NCI-H187 (cell line): ENCODE results near the gene PPAT.

ENCODE experiments used
- DNase-seq, 2 experiments: peaks; one replicate each; lab custom pipeline; 2025; lab: John Stamatoyannopoulos, UW

Gene PPAT

DNA sequence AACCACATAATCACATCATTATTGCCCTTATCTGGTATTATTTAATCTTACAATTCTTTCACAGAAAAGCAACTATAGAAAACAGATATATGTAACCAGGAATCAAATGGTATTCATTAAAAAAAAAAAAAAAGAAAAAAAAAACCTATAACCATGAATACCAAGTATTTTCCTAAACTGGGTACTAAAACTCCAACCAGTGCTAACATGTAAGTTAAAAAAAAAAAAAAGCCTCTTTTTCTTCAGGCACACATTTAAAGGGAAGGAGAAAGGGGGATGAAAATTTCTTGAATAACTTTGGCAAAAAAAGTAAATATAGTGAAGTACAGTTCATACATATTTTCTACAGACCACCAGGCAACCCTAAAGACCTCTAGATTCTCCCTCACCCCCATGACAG lies 2.1 kb downstream of the PPAT start:
- DNase-seq: no peak

DNA sequence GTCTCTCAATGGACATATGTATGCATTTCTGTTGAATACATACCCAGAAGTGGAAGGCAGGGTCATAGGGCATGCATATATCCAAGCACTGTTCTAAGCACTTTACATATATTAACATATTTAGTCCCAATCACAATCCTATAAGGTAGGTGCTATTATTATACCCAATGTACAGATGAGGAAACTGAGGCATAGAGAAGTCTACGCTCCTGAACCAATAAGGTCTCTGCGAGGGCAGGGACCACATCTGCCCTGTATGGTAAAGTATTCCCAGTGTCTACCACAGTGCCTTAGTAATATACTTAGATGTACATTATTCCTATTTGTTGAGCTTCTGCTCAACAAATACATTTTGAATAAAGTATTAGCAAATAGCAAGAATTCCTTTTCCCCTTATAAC lies 5.2 kb downstream of the PPAT start:
- no peak for DNase-seq

DNA sequence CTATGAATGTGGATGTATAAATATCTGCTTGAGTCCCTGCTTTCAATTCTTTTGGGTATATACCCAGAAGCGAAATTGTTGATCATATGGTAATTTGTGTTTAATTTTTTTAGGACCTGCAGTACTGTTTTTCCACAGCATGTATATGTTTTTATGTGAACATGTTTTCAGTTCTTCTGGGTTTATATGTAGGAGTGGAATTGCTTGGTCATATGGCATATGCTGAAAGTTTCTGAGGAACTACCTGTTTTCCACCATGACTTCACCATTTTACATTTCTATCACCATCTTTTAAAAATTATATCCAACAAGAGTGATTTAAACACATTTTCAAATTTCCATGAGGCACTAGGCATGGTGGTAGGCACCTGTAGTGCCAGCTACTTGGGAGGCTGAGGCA lies 8.2 kb downstream of the PPAT start:
- no peak for DNase-seq

DNA sequence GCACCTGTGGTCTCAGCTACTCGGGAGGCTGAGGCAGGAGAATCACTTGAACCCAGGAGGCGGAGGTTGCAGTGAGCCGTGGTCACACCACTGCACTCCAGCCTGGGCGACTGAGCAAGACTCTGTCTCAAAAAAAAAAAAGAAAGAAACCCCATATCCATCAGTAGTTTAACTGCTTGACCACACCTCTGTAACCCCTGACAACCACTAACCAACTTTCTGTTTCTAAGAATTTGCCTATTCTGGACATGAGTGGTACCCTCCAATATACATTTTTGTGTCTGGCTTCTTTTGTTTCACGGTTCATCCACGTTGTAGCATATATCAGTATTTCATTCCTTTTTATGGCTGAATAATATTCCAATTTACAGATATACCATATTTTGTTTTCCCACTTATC lies 9.1 kb downstream of the PPAT start:
- no peak for DNase-seq

DNA sequence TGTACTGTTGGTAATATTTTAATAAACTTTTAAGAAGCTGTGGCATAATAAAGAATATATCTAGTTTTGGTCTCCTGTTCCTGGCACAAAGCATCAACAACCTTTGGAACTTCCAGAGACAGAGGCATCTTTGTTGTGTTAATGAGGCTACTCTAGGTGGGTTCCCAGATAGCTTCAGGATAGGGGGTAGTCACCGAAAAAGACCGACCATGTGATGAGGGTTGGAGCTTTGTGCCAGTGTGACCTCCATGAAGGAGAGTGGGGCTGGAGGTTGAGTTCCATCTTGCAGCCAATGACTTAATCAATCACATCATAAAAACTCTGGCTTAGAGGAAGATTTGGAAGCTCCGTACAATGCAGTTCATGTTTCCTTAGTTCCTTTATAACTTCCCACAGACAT lies 9.9 kb downstream of the PPAT start:
- no peak for DNase-seq

DNA sequence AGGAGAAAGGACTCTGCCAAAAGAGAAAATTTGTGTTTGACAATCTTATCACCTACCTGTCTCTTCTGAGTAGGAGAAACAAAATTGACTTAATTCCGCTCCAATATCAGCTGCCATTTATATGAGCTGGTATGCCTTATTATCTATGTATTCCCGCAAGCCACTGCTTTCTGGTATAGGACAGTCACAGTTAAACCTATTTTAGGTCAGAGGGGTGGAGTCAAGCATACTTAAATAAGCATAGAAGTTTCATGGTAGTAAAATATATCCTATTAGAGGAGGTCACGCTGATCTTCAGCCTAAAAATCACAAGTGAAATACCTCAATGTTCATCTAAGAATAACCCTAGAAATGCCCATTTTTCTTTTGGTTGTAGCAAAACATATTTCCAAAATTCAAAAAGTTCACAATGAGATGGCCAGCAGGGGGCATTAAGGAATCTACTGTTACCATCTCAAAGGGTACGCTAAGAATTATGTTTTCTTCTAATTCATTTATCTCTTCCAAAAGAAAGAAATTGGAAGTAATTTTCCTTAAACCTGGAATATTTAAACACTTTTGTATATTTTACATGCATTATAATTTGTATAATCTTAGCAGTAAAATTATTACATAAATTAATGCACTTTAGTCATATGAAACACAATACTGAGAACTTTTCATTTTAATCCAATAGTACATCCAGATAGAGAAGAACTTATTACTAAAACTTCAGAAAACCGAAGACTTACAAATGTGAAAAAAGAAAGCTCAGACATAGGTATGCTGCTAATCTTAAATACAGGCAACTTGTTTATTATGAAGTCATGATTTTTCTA lies 10.5 kb downstream of the PPAT start:
- DNase-seq: no peak

DNA sequence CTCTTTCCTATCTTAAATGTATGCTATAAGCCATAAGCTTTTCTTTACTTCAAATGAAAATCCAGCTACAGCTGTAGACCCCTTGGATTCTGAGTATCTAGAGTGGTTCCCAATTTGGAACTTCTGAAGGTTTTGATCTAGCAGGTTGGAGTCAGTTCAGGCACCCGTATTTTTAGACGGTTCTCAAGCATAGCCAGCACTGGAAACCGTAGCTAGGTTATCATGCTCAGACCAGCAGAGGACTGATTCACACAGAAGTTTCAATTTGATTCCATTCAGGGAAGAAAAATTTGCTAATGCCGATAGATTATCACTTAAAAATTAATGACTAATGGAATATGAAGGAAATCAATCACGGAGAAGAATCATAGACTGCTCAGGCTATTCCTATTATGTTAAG lies 11.2 kb downstream of the PPAT start:
- DNase-seq: no peak

DNA sequence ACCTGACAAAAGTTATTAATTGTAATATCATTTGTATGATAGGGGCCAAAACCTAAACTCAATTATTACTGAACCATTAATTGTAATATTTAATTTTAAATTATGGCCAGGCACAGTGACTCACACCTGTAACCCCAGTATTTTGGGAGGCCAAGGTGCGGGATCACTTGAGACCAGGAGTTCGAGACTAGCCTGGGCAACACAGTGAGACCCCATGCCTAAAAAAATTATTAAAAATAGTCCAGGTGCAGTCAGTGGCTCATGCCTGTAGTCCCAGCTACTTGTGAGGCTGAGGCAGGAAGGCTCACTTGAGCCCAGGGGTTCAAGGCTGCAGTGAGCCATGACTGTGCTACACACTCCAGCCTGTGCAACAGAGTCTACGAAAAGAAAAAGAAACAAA lies 18.0 kb downstream of the PPAT start:
- DNase-seq: no peak

DNA sequence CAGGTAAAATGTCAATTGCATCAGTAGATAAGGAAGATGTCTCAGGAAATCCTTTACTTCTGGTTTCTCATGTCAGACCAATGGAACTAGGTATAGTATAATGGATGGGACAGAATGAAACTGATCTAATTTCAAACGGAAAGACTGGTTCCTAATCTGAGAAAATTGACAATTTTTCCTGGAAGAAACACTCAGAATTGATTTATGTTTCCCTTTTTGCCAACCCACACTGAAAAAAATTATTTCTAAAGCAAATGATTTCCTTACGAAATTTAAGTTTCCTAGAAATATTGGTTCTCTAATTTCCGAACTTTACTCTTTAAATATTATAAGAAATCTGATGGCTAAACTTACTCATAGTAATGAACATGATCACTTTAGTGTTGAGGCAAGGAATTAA lies 19.1 kb downstream of the PPAT start:
- no peak for DNase-seq

DNA sequence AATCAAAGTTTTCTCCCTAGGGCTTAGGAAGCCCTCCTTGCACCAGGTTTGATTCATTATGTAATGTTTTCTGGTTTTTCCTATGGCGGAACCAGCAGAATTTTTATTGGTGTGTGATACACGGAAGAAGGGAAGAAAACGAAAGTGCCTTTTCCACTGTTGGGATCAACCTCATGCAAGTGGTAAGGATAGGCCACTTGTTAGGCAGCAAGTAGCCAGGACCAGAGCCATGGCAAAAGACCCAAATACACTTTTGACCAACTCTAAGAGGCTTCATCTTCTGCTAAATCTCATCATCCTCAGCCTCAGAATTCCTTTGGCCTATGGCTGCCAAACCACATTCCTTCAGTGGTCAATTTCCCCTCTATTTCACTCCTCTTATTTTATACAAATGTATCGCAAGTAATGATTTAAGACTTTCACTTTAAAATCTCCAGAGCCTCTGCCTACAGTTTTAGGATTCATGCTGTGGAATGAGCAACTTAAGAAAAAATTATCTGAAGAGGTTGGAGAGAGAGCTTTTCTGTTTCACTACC lies 21.2 kb downstream of the PPAT start:
- no peak for DNase-seq

DNA sequence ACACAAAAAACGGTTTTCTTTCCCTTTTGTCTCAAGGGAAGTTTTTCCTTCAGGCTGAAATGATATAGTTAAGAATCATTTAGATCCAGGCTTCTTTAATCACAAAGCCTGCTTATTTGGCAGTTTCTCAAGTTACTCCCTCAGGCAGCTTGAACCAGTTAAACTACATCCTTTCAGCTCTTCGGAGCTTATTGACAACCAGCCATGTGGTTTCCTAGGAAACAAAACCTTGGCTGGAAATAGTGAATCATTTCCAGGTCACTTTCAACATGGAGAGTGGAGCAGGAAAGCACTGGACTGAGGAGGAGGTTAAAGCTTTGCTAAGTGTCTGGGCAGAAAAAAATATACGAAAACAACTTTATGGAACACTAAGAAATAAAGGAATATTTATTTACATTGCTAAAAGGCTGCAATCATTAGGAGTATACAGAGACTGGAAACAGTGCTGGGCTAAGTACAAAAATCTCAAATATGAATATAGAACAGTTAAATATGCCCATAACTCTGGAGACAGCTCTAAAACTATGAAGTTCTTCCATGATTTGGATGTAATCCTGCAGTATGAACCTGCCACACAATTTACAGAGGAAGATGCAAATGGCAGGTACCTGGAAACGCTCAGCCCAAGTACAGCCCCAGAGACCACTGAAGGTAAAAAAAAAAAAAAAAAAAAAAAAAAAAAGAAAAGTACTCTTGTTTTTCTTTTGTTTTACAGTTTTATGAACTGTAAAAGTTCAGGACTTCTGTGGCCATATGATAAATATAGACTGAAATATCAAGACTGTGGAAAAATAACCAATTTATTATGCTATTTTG lies 25.0 kb downstream of the PPAT start:
- no peak for DNase-seq

DNA sequence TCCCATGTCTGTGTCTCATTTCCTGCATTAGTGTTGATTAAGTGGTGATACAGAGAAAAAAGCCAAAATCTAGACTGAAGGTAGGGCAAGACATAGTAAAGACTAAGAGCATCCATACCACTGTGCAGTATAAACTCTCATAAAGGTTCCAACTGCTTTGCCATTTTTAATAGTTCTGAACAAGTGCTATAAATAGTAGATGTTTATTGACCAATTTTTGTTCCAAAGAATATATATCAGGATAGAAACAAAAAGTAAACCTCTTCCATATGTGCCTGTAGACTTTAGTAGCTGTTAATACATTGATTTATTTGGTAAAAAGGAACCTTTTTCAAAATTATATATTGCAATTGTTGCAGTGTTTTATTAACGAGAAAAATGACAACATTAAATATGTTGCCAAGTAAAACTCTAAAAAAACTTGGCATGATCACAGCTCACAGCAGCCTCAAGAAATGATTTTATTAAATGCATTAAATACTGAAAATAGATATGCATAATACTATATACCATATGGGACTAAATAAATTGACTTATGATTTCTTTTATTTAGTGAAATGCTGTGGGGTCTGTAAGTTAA lies 25.8 kb downstream of the PPAT start:
- DNase-seq: no peak

DNA sequence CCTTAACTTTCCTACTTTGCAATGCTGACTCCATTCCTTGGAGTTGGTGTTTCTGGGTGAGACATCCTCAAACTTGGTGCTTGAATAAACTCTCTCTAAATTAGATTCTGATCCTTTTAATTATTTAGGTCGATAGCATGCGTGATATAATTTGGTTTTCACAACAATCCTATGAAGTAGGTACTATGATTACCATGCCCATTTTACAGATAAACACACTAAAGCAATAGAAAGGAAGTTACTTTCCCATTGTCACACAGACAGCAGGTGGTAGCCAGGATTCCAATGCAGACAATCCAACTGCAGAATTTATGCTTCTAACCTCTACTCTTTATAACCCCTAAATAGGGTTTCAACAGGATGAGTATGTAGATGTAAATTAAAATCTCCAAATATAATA lies 26.4 kb downstream of the PPAT start:
- no peak for DNase-seq

DNA sequence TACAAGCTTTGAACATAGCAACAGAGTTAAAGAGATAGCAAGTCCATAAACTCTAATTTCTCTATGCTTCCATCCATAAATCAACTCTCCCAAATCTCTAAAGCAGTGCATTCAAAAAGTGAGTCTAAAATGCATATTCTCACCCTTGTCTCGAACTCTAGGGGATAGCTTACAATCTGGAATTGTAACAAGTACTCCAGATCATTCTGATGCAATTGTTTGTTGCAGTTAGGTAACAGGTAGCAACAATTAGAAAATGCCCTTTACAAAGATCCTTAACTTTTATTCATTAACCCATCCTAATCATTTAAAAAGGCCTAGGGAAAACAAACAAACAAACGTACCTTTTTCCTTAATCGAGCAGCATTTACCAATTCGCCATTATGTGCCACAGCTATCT lies 29.3 kb downstream of the PPAT start:
- DNase-seq: no peak

DNA sequence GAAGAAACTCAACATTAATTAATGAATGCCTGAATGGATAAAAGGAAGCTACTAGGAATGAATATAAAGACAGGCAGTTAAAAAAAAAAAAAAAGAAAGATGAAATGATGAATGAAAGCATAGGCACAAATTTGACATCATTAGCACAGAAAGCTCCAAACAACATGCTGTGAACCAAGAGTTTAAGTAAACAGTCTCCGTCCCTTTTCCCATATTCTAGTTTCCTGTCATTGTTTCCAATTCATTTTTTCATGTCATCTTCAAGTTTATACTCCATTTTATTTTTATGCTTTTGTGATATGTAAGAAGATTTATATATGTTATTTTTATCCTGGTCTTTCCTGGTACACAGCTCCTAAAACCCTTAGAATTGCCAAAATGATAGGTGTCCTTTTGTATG lies 30.4 kb downstream of the PPAT start:
- DNase-seq: no peak

DNA sequence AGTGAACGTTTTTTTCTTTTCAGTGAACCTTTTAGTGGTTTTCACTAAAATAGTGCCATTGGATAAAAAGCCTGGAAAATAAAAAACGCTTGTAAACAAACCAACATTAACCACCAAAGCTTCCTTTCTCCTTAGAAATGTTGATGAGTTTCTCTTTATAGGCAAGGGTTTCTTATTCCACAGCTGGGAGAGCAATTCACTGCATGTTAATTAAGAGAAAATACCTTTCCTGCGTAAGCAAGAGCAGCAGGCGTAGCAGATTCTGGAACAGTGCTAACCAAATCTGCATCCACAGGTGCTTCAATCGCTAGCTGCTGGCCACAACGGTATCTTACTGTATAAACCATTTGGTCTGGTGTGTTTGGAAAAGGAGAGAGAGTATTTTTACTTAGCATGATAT lies 34.9 kb downstream of the PPAT start:
- no peak for DNase-seq

DNA sequence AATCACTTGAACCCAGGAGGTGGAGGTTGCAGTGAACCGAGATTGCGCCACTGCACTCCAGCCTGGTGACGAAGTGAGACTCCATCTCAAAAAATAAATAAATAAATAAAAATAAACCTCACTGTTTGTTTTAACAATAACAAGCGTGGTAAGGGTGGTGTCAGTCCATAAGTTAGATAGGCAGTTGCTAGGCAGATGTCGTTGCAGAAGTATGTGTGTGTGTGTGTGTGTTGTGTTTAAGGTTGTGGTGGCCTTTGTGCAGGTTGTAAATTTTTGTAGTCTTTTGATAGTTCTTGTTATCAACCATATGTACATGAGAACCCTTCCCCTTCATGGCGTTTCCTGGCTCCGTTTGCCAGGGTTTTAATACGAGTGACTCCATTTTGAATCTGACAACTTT lies 44.1 kb downstream of the PPAT start:
- no peak for DNase-seq

DNA sequence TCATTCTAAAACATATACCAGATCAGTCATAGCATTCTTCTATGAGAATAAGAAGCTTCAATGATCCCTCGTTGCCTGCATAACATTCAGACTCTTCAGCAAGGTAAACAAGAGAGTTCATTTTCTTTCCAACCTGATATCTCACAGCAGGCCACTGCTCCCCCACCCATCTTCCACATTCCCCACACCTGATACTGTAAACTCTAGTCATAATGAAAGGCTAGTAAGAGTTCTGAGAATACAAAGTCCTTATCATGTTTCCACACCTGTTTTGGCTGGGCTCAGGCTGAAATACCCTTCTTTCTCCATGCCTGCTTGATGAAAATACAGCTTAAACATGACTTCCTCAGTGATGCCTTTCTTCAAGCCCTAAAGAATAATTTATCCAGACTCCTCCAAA lies 45.9 kb downstream of the PPAT start:
- no peak for DNase-seq

DNA sequence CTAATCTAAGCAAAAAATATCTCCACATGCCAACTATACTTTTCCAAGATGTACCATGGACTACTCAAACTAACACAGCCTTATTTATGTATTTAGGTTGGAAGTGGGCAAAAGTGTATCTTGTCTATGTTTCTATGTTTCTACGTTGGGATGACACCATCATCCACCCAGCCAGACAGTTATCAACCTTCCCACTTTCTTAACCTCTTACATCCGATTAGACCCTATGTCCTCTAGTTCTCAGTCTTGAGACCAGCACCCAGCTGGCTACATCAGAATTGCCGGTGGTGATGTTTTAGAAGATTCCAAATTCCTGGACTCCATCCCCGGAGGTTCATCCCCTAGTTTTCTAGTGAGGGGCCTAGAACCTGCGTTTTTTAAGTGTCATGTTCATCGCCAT lies 47.1 kb downstream of the PPAT start:
- DNase-seq: no peak

DNA sequence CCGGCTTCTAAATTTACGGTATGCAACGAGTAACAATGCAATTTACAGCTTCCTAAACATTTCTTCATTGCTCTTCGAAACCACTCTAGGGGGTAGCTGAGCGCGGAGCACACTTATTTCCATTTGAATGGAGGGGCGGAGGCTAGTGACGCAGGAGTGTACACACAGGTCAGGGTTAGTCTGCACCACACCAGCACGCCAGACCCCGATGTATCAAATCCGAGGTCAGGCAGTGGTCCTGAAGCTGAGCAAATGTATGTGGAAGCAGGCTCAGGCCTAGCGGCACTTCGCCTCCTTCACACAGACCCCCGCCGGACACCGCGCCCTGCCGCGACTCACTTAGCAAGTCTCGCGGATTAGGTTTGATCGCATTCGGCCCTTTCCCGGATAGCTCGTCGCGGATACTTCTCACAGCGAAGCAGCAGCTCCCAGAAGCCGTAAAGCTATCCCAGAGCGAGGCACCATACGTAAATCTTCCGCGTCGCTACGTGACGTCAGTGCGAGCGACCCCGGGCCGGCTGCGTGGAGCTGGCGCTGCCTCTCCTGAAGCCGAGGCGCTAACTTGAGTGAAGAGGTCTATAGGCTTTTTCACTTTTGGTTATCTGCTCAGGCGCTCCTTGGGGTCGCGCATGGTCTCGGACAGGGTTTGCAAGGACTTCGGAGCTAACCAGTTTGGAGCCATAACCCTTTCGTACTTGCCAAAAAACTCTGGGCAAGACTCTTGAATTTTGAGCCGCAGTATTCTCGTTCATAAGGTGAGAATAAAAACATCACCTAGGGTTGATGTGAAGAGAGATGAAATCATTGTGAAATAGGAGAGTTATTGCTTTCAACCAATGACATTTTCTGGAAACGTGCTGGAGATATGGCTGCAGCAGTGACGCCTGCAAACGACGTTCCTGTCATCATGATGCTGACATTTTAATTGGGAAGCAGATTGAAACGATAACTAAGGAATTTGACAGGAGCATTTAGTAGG lies 48.1 kb downstream of the PPAT start, which contains the start of gene AASDH:
Gene AASDH (minus strand): TSS at position 469 of the 979 bp plus-strand sequence. CDS start 3,192 bp downstream, outside the sequence.
- peak; percentile 91 to 97 for DNase-seq

DNA sequence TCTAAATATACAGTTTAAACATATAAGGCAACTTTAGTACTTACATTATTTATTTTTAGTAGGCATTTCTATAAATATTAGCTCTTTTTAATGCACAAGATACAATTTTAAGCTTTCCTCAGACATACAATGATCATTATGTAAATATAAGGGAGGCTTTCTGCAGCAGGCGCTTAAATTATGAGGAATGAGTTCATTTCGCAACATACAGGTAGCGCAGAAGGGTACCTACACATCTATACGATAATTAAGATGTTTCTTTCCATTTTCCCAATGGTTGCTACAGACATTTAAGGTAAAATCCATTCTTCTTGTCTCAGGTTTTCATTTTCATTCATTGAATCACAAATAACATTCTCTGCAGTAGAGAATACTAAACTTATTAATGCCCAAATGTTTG lies 49.3 kb downstream of the PPAT start:
- no peak for DNase-seq

DNA sequence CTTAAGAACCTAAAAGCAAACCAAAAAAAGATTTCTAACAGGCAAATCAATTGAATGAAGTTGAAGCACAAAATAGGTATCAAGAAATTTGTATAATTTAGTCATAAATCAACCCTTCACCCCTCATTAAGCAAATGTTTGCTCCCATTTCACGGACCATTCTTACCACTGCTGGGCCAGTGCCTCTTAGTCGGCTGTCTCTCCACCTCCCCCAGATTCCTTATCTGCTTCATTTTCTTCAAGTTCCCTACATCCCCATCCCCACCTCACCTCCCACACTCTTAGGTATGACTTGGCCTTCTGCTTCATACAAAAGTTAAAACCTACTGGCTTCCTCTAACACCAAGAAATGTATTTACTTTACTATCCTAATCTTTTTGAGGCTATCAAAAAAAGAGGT lies 60.0 kb downstream of the PPAT start:
- no peak for DNase-seq
